IMR-90 (cell line): Measurements from ENCODE around the gene CTDSPL. TPM values are rescaled to one million over a fixed set of nuclear protein-coding genes. Genes with fewer than 3 reads are reported as not detected.

Source experiments
- ATAC-seq: fragments of 200-7000 bp; cut with Tn5 transposase; 2 replicates; pipeline ENCODE4 v1.9.1; 2020; ENCODE audit warnings: low read depth, mild to moderate bottlenecking, moderate library complexity
- BruUV-seq: library from RNA; stranded (reverse); fragments of 400-500 nt; replicated peaks from 2 replicates; lab custom pipeline; 2021; lab: Mats Ljungman, UMichigan
- CTCF ChIA-PET: fragments of 300-600 bp; formaldehyde crosslinking; extraction: SDS; loops from one replicate; lab custom pipeline; 2021; ENCODE audit warnings: antibody characterized with exemption; lab: Yijun Ruan, JAX
- POLR2A ChIA-PET: fragments of 300-600 bp; sonication (Branson Sonifier 250); formaldehyde crosslinking; loops from one replicate; lab custom pipeline; 2022; ENCODE audit warnings: antibody characterized with exemption; ENCODE audit not compliant: unreplicated experiment; lab: Charles Lee
- DNase-seq: peaks from one replicate; pipeline ENCODE4 v3.0.0; 2013
- H2AFZ ChIP-seq: replicated peaks from 2 replicates; pipeline ENCODE3; 2013; ENCODE audit warnings: low read length, mild to moderate bottlenecking; ENCODE audit not compliant: poor library complexity
- H2AK5ac ChIP-seq: 2 replicates; pipeline ENCODE4 v1.6.1; 2013; ENCODE audit warnings: low read depth, low read length, inconsistent platforms
- H2AK9ac ChIP-seq: replicated peaks from 2 replicates; pipeline ENCODE3; 2013; ENCODE audit warnings: mild to moderate bottlenecking, low read depth, low read length, moderate library complexity; ENCODE audit not compliant: poor library complexity
- H2BK120ac ChIP-seq: 2 replicates; pipeline ENCODE4 v1.6.1; 2013; ENCODE audit warnings: low read depth, low read length, inconsistent platforms
- H2BK15ac ChIP-seq: 3 replicates; pipeline ENCODE4 v1.6.1; 2013; ENCODE audit warnings: low read depth, low read length, inconsistent platforms
- H2BK20ac ChIP-seq: 2 replicates; pipeline ENCODE4 v1.6.1; 2013; ENCODE audit warnings: low read depth, mild to moderate bottlenecking, inconsistent platforms, low read length, moderate library complexity
- H2BK5ac ChIP-seq: 2 replicates; pipeline ENCODE4 v1.6.1; 2013; ENCODE audit warnings: mild to moderate bottlenecking, low read depth, low read length, inconsistent platforms; ENCODE audit not compliant: poor library complexity, severe bottlenecking
- H3K14ac ChIP-seq: replicated peaks from 2 replicates; pipeline ENCODE4 v1.6.1; 2013; ENCODE audit warnings: low read depth, low read length, inconsistent platforms
- H3K18ac ChIP-seq: 2 replicates; pipeline ENCODE4 v1.6.1; 2013; ENCODE audit warnings: low read depth, low read length, control low read depth
- H3K23ac ChIP-seq: 2 replicates; pipeline ENCODE4 v1.6.1; 2013; ENCODE audit warnings: low read depth, low read length, inconsistent platforms
- H3K27ac ChIP-seq: 2 replicates; pipeline ENCODE4 v1.5.1; 2013; ENCODE audit warnings: mild to moderate bottlenecking, control low read depth, low read length; ENCODE audit not compliant: insufficient read depth
- H3K27me3 ChIP-seq: 2 replicates; pipeline ENCODE4 v1.6.1; 2013; ENCODE audit warnings: low read length; ENCODE audit not compliant: control insufficient read depth, insufficient read depth
- H3K36me3 ChIP-seq: 2 replicates; pipeline ENCODE4 v1.6.1; 2013; ENCODE audit warnings: low read length, mixed read lengths; ENCODE audit not compliant: control insufficient read depth, insufficient read depth
- H3K4ac ChIP-seq: 2 replicates; pipeline ENCODE4 v1.6.1; 2013; ENCODE audit warnings: low read depth, low read length, inconsistent platforms
- H3K4me1 ChIP-seq: 2 replicates; pipeline ENCODE4 v1.6.1; 2013; ENCODE audit warnings: low read length, mixed read lengths; ENCODE audit not compliant: control insufficient read depth, insufficient read depth
- H3K4me2 ChIP-seq: 2 replicates; pipeline ENCODE4 v1.6.1; 2013; ENCODE audit warnings: low read depth, mild to moderate bottlenecking, control low read depth, low read length, moderate library complexity
- H3K4me3 ChIP-seq: 2 replicates; pipeline ENCODE4 v1.5.1; 2013; ENCODE audit warnings: low read depth, mild to moderate bottlenecking, control low read depth, low read length, moderate library complexity; ENCODE audit not compliant: insufficient read depth
- H3K56ac ChIP-seq: 2 replicates; pipeline ENCODE4 v1.6.1; 2013; ENCODE audit warnings: low read length, inconsistent platforms; ENCODE audit not compliant: insufficient read depth; ENCODE audit errors: extremely low read depth
- H3K79me1 ChIP-seq, 2 experiments: 2 replicates each; pipeline ENCODE4 v1.6.1; 2013; ENCODE audit warnings: low read length in 2 of 2, inconsistent platforms in 1 of 2, low read depth in 1 of 2
- H3K9ac ChIP-seq: 2 replicates; pipeline ENCODE4 v1.6.1; 2013; ENCODE audit warnings: low read depth, low read length, control low read depth
- H3K9me1 ChIP-seq: 2 replicates; pipeline ENCODE4 v1.6.1; 2013; ENCODE audit warnings: low read length, inconsistent platforms; ENCODE audit not compliant: insufficient read depth
- H3K9me3 ChIP-seq: 2 replicates; pipeline ENCODE4 v1.6.1; 2013; ENCODE audit warnings: low read length; ENCODE audit not compliant: control insufficient read depth, insufficient read depth
- H4K20me1 ChIP-seq: 2 replicates; pipeline ENCODE4 v1.6.1; 2013; ENCODE audit warnings: low read length, inconsistent platforms; ENCODE audit not compliant: insufficient read depth
- H4K5ac ChIP-seq: 2 replicates; pipeline ENCODE4 v1.6.1; 2013; ENCODE audit warnings: mild to moderate bottlenecking, low read depth, low read length, control low read depth
- H4K8ac ChIP-seq, 2 experiments: 2 replicates each; pipeline ENCODE4 v1.6.1; 2013; ENCODE audit warnings: low read depth in 2 of 2, low read length in 2 of 2, control low read depth in 1 of 2, inconsistent platforms in 1 of 2
- H4K91ac ChIP-seq: 2 replicates; pipeline ENCODE4 v1.6.1; 2013; ENCODE audit warnings: low read depth, low read length, inconsistent platforms; ENCODE audit not compliant: insufficient read depth
- CHD1 ChIP-seq: IDR thresholded peaks from 2 replicates; pipeline ENCODE4 v1.6.1; 2012; ENCODE audit warnings: low read depth, low read length, improper control_type of control experiment
- CTCF ChIP-seq: conservative IDR thresholded peaks from 2 replicates; pipeline ENCODE4 v1.5.1; 2012; ENCODE audit warnings: mild to moderate bottlenecking, low read depth, low read length, improper control_type of control experiment
- ELK1 ChIP-seq: fragments of 150-350 bp; IDR thresholded peaks from 2 replicates; pipeline ENCODE4 v1.6.1; 2016; ENCODE audit warnings: low read depth, mild to moderate bottlenecking, low read length, moderate library complexity, borderline replicate concordance
- FOS ChIP-seq: fragments of 150-350 bp; IDR thresholded peaks from 2 replicates; pipeline ENCODE4 v1.6.1; 2016; ENCODE audit warnings: low read depth, low read length
- MAFK ChIP-seq: IDR thresholded peaks from 2 replicates; pipeline ENCODE4 v1.6.1; 2012; ENCODE audit warnings: low read depth, low read length, improper control_type of control experiment
- MAZ ChIP-seq: IDR thresholded peaks from 2 replicates; pipeline ENCODE4 v1.6.1; 2012; ENCODE audit warnings: low read depth, mild to moderate bottlenecking, low read length, improper control_type of control experiment, moderate library complexity, borderline replicate concordance
- MXI1 ChIP-seq: IDR thresholded peaks from 2 replicates; pipeline ENCODE4 v1.6.1; 2012; ENCODE audit warnings: low read depth, mild to moderate bottlenecking, low read length, moderate library complexity, borderline replicate concordance
- NFE2L2 ChIP-seq: fragments of 150-350 bp; IDR thresholded peaks from 2 replicates; pipeline ENCODE4 v1.6.1; 2016; ENCODE audit warnings: low read depth, mild to moderate bottlenecking, low read length
- RCOR1 ChIP-seq: IDR thresholded peaks from 2 replicates; pipeline ENCODE4 v1.6.1; 2012; ENCODE audit warnings: mild to moderate bottlenecking, low read length, improper control_type of control experiment; ENCODE audit not compliant: insufficient replicate concordance
- RFX5 ChIP-seq: IDR thresholded peaks from 2 replicates; pipeline ENCODE4 v1.8.0; 2012; ENCODE audit warnings: low read depth, mild to moderate bottlenecking, low read length, moderate library complexity
- SMC3 ChIP-seq: fragments of 150-350 bp; IDR thresholded peaks from 2 replicates; pipeline ENCODE4 v1.6.1; 2016; ENCODE audit warnings: low read depth, mild to moderate bottlenecking, antibody characterized with exemption, low read length, moderate library complexity
- USF2 ChIP-seq: fragments of 150-350 bp; IDR thresholded peaks from 2 replicates; pipeline ENCODE4 v1.6.1; 2017; ENCODE audit warnings: mild to moderate bottlenecking, antibody characterized with exemption, low read length, low read depth
- WGBS, 2 experiments: methylation state at CpG; one replicate each; pipeline versions ENCODE4 v1.1.5 to v1.1.7; 2013; ENCODE audit warnings: missing lambda C conversion rate in 2 of 2; ENCODE audit not compliant: insufficient read length in 1 of 2; ENCODE audit errors: extremely low coverage in 2 of 2; 5-methylcytosine and 5-hydroxymethylcytosine counted together
- dilution Hi-C: fragments of 300-500 bp; cut with HindIII; formaldehyde crosslinking; loops from one replicate; pipeline ENCODE4 v1.14.3; 2018; ENCODE audit warnings: low sequenced_read_pairs; ENCODE audit not compliant: unreplicated experiment
- in situ Hi-C: fragments of 300-500 bp; cut with MboI; formaldehyde crosslinking; loops from 3 replicates; pipeline ENCODE4 v1.14.3; 2019; ENCODE audit warnings: low sequenced_read_pairs, inconsistent platforms, mixed read lengths
- intact Hi-C: fragments of 100-400 bp; cut with micrococcal nuclease; formaldehyde crosslinking; loops from 2 replicates; pipeline ENCODE4 v1.10.0; 2022
- polyA plus RNA-seq, 3 experiments: library from polyadenylated mRNA; depleted of rRNA; stranded (reverse); fragments of >200 nt; gene quantifications; 2 replicates each; pipeline ENCODE4 v1.2.3, GENCODE V29; 2012; ENCODE audit warnings: low replicate concordance in 1 of 3
- total RNA-seq: library from RNA; depleted of rRNA; stranded (reverse); fragments of >200 nt; gene quantifications from 2 replicates; pipeline ENCODE4 v1.2.3, GENCODE V29; 2012

CTDSPL gene
- total and polyA plus RNA-seq, 2 of the 4 experiments (the other 2 are of a cell fraction): 24.5 to 29.0 TPM

GRCh38 chr3:38022896-38023709 lies 161.4 kb downstream of the CTDSPL start (continued):
- TF ChIP-seq RFX5: no peak

GRCh38 chr3:38026856-38027255 lies 165.2 kb downstream of the CTDSPL start:
- WGBS, 2 experiments: no CpG with 5 or more reads among the region's 4 CpGs
- peaks cover 3 to 26% of the 10 kb centered on the region in 2 experiments; a peak in 3 of 4 replicates for H3K79me1 ChIP-seq
- peaks cover 11% of the 10 kb centered on the region for H3K4me1 ChIP-seq
- H3K4me3 ChIP-seq: no peak overlapping the region
- H3K14ac ChIP-seq: no peak overlapping the region
- BruUV-seq: no TSS peak
- H2AK9ac ChIP-seq: no peak overlapping the region
- POLR2A ChIA-PET: no interaction called here
- H4K20me1 ChIP-seq: no peaks in the 10 kb centered on the region; the same call in none of the 2 replicates
- no peak overlapping the region for H2BK5ac ChIP-seq
- dilution Hi-C loops (no loop called here), intact Hi-C loops (no loop called here), in situ Hi-C loops (no loop called here)
- no peak overlapping the region for H2BK20ac ChIP-seq
- H3K36me3 ChIP-seq: no peaks in the 10 kb centered on the region
- no peak overlapping the region for H3K4ac ChIP-seq
- no peak overlapping the region for H3K18ac ChIP-seq
- H3K27ac ChIP-seq: no peak overlapping the region
- H4K91ac ChIP-seq: no peak overlapping the region
- no peak overlapping the region for H4K8ac ChIP-seq
- no peak overlapping the region for H3K4me2 ChIP-seq
- ATAC-seq (no peak), DNase-seq (no peak)
- no peaks in the 10 kb centered on the region for H3K9me3 ChIP-seq
- no peak overlapping the region for H2BK15ac ChIP-seq
- H3K23ac ChIP-seq: no peak overlapping the region
- H2AK5ac ChIP-seq: no peak overlapping the region
- no peak overlapping the region for H2AFZ ChIP-seq
- no peak overlapping the region for H3K9ac ChIP-seq
- CTCF ChIA-PET: no interaction called here
- no peaks in the 10 kb centered on the region for H3K27me3 ChIP-seq
- no peak overlapping the region for H3K56ac ChIP-seq
- H2BK120ac ChIP-seq: no peak overlapping the region
- H3K9me1 ChIP-seq: peaks cover 14% of the 10 kb centered on the region
- no peak overlapping the region for H4K5ac ChIP-seq
- no peak for TF ChIP-seq ELK1
- no peak for TF ChIP-seq FOS
- TF ChIP-seq MAFK: no peak
- no peak for TF ChIP-seq SMC3
- no peak for TF ChIP-seq MXI1
- no peak for TF ChIP-seq NFE2L2
- no peak for TF ChIP-seq CTCF
- no peak for TF ChIP-seq USF2
- no peak for TF ChIP-seq RCOR1
- no peak for TF ChIP-seq CHD1
- no peak for TF ChIP-seq MAZ
- no peak for TF ChIP-seq RFX5
